ENCODE data around the gene RABGAP1L. TPM values are rescaled to one million over a fixed set of nuclear protein-coding genes. Genes with fewer than 3 reads are reported as not detected.

RABGAP1L gene
- total and polyA plus RNA-seq, 11 donors: 18.6 to 195 (median 98.4) TPM

DNA sequence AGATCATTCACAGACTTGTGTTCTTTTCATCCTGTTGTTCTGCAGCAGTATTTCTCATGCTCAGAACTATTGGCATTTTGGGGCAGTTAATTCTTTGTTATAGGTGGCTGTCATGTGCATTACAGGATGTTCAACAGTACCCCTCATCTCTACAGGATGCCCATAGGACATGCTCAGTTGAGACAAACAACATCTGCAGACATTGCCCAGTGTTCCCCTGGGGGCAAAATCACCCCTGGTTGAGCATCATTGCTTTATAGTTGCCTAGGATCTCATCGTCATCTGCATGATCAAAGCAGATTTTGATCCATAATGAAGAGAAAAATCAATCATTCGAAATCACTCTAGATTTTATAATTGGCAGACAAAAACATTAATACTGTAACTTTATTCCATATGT is 617.9 kb downstream of the RABGAP1L start:
- Histone ChIP-seq H3K4me3 (no peak overlapping the region), H3K9me3 (peaks cover 0 to 3% (median 0%) of the 10 kb centered on the region in 12 donors), H3K27ac (no peak overlapping the region), H3K27me3 (no peaks in the 10 kb centered on the region), H3K4me1 (no peaks in the 10 kb centered on the region), H3K36me3 (no peaks in the 10 kb centered on the region)
- no peak for TF ChIP-seq POLR2A (IDR thresholded peaks at IDR 0.05)
- TF ChIP-seq CTCF (IDR thresholded peaks at IDR 0.05): no peak
- intact Hi-C loops (cut with DNase I): loop anchor here in 1 of 10 donors (10.0 kb wide), 1 partner anchor 348 kb away; no protein-coding TSS in a partner anchor
- DNase-seq (no peak), ATAC-seq (no peak)
- 96 to 99% (median 98%) methylated on average over 2 of the region's 2 CpGs for WGBS, 4 donors

DNA sequence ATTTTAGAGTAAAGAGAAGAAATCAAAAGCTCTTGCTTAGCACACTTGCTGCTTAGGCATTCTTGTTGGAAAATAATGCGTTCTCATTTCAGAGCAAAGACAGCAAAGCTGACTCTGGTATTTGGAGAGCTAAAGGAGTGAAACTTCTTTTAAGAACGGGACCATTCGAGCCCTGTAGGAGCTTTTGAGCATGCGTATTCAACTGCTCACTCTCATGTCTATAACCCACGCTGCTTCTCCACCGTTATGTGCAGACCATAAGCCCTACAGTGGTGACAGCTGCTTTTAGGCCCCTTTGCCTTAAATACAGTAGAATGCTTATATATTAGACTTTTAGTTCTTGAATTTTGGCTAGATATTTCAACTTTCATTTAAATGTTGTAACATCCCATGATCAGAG is 626.2 kb downstream of the RABGAP1L start:
- DNase-seq: no peak
- Histone ChIP-seq H3K4me1 (peaks cover 0 to 10% (median 0%) of the 10 kb centered on the region in 12 donors), H3K27me3 (no peaks in the 10 kb centered on the region), H3K9me3 (peaks cover 0 to 3% (median 0%) of the 10 kb centered on the region in 12 donors), H3K27ac (no peak overlapping the region), H3K4me3 (no peak overlapping the region), H3K36me3 (no peaks in the 10 kb centered on the region)
- WGBS, 4 donors: 93 to 98% (median 94%) methylated on average over 6 of the region's 6 CpGs
- no peak for ATAC-seq
- TF ChIP-seq POLR2A (IDR thresholded peaks at IDR 0.05): no peak
- no peak for TF ChIP-seq CTCF (IDR thresholded peaks at IDR 0.05)
- intact Hi-C loops (cut with DNase I): no loop called here

DNA sequence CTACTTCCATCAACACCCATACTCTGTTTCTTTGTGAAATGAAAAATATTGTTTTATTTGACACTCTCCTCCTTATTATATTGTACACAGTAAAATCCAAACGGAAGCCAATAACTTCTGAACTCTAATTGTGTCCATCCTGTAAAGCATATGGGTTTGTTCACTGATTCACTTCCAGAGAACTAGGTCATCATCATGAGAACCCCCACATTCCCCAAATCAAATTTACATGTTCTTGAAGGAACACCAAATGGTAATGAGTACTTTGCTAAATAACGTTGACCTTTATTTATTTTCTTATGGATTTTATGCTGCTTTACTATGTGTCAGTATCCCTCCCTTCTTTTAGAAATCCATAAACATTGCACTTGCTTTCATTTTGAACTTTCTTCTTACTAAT is 627.0 kb downstream of the RABGAP1L start:
- Histone ChIP-seq H3K4me3 (no peak overlapping the region), H3K27ac (no peak overlapping the region), H3K9me3 (peaks cover 0 to 3% (median 0%) of the 10 kb centered on the region in 12 donors), H3K4me1 (peaks cover 0 to 10% (median 0%) of the 10 kb centered on the region in 12 donors), H3K36me3 (no peaks in the 10 kb centered on the region), H3K27me3 (no peaks in the 10 kb centered on the region)
- DNase-seq (no peak), ATAC-seq (no peak)
- TF ChIP-seq POLR2A (IDR thresholded peaks at IDR 0.05): no peak
- TF ChIP-seq CTCF (IDR thresholded peaks at IDR 0.05): no peak
- intact Hi-C loops (cut with DNase I): no loop called here
- WGBS, 4 donors: 56 to 63% (median 60%) methylated on average over 2 of the region's 2 CpGs

GRCh38 chr1:174786760-174787159 is 627.4 kb downstream of the RABGAP1L start:
- Histone ChIP-seq H3K36me3 (no peaks in the 10 kb centered on the region), H3K9me3 (peaks cover 0 to under 1% (median 0%) of the 10 kb centered on the region in 12 donors), H3K4me1 (peaks cover 0 to 10% (median 0%) of the 10 kb centered on the region in 12 donors), H3K27ac (no peak overlapping the region), H3K4me3 (no peak overlapping the region), H3K27me3 (no peaks in the 10 kb centered on the region)
- WGBS, 4 donors: 89 to 94% (median 93%) methylated on average over 4 of the region's 4 CpGs
- TF ChIP-seq POLR2A (IDR thresholded peaks at IDR 0.05) (no peak), CTCF (IDR thresholded peaks at IDR 0.05) (no peak)
- DNase-seq (no peak), ATAC-seq (no peak)
- intact Hi-C loops (cut with DNase I): no loop called here
